Measurements from ENCODE around the gene APC.

DNA sequence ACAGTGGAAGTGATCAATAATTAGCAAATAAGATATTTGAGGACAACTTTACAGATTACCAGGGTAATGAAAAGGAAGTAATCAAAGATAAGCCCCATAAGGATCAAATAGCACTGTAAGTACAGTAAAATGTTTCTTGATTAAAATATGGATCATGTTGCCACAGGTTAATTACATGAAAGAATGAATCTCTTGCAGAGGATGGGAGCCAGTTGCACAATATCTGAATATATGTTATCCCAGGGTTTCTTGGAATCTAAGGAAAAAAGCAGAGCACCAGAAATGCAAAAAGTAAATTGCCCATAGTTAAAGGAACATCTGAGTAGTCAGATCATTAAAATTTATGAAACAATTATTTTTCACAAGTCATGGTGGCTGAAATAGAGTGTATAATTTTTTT lies 109.6 kb downstream of the APC start:
- no peak for TF ChIP-seq FOS (IDR thresholded peaks at IDR 0.05; ENCODE audit: borderline replicate concordance, extremely low read depth, insufficient read length)
- TF ChIP-seq, protein P1, sequence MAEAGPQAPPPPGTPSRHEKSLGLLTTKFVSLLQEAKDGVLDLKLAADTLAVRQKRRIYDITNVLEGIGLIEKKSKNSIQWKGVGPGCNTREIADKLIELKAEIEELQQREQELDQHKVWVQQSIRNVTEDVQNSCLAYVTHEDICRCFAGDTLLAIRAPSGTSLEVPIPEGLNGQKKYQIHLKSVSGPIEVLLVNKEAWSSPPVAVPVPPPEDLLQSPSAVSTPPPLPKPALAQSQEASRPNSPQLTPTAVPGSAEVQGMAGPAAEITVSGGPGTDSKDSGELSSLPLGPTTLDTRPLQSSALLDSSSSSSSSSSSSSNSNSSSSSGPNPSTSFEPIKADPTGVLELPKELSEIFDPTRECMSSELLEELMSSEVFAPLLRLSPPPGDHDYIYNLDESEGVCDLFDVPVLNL (IDR thresholded peaks at IDR 0.05; ENCODE audit: low read depth, low read length), result no peak
- no peak for TF ChIP-seq NRF1 (conservative IDR thresholded peaks at IDR 0.05; ENCODE audit: low read depth, low read length)
- TF ChIP-seq RFX5 (IDR thresholded peaks at IDR 0.05; ENCODE audit: low read depth, low read length), result no peak
- TF ChIP-seq RBBP5 (conservative IDR thresholded peaks at IDR 0.05), result no peak
- no peak for TF ChIP-seq ZNF274 (IDR thresholded peaks at IDR 0.05; ENCODE audit: insufficient read depth, insufficient read length)
- no peak for TF ChIP-seq RUNX3 (IDR thresholded peaks at IDR 0.05; ENCODE audit: low read length)
- TF ChIP-seq CREB1 (IDR thresholded peaks at IDR 0.05; ENCODE audit: low read depth), result no peak

Measured in GM12878 (cell line).